Head of caudate nucleus (tissue), 42 donors: ENCODE data around the gene DOCK2.

Experiments
- DNase-seq, 42 donors: peaks; one replicate each; pipeline versions ENCODE4 v3.0.0 to v3.0.0-alpha.2; 2020 to 2021; ENCODE audit warnings: mixed read lengths in 7 of 42
- intact Hi-C: fragments of 100-400 bp; cut with DNase I; formaldehyde crosslinking; loops from one replicate; pipeline ENCODE4 v1.15.0; 2022

Gene DOCK2

DNA sequence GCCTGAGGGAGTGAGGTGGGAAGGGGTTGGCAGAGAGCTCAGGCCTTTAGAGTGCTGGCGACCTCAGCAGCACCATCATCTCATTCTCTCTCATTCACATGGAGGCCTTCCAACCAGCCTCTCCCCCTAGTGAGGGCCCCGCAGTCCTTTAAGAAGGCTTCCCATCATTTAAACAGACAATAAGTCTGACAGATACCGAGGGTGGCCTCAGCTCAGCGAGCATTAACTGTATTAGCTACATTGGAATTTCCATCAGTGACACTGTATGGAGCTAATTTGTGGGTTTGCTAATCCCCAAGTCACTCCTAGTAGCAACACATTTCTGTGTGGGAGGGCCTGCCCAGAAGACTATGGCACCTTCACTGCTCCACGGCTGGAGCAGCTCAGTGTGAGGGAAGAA is 267.4 kb downstream of the DOCK2 start:
- no peak for DNase-seq
- intact Hi-C loops: no loop called here

- DNase-seq: peak in 8 of 42 donors; percentile 12 to 68 (median 38)
- intact Hi-C loops: no loop called here
Measured at GRCh38 chr5:169905017-169905416, 267.9 kb downstream of the DOCK2 start.

- DNase-seq: no peak
- intact Hi-C loops: no loop called here
Measured at GRCh38 chr5:169906745-169907649, 269.9 kb downstream of the DOCK2 start.

GRCh38 chr5:169908864-169909263 is 271.8 kb downstream of the DOCK2 start:
- intact Hi-C loops: no loop called here
- DNase-seq: no peak

DNA sequence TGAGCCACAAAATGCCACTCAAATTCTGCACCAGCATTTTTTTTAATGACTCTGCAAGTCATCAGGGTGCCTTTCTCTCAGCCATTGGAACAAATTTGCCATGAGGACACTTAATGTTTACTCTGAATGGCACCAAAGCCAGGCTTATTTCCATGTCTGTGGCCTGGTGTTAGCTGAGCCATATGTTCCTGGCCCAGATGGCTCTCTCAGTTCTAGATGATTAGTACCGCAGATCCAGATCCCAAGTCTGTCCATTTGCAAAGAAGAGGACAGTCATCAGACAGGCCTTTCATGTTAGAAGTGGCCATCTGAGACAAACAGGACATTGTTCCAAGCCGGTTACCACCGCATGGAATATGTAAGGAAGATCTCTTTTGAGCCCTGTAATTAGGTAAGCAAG is 272.9 kb downstream of the DOCK2 start:
- peak in 10 of 42 donors; percentile 16 to 61 (median 26) for DNase-seq
- intact Hi-C loops: no loop called here

DNA sequence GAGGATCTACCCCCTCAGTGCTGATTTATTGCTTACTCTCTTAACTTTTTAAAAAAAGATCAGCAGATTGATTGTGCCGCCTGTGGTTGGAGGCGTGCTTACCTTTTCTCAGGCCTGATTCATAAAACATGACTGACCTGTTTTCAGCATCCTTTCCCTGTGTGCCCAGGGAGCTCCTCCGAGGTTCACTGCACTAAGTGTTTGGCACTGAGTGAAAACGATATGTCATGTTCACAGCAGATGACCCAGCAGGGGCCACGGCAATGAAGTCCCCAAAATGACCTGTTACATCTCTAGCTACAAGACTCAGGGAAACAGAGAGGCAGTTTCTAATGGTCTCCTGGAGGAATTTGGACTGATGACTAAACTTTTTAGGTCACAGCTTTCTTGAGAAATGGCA is 273.3 kb downstream of the DOCK2 start:
- no peak for DNase-seq
- intact Hi-C loops: no loop called here

DNA sequence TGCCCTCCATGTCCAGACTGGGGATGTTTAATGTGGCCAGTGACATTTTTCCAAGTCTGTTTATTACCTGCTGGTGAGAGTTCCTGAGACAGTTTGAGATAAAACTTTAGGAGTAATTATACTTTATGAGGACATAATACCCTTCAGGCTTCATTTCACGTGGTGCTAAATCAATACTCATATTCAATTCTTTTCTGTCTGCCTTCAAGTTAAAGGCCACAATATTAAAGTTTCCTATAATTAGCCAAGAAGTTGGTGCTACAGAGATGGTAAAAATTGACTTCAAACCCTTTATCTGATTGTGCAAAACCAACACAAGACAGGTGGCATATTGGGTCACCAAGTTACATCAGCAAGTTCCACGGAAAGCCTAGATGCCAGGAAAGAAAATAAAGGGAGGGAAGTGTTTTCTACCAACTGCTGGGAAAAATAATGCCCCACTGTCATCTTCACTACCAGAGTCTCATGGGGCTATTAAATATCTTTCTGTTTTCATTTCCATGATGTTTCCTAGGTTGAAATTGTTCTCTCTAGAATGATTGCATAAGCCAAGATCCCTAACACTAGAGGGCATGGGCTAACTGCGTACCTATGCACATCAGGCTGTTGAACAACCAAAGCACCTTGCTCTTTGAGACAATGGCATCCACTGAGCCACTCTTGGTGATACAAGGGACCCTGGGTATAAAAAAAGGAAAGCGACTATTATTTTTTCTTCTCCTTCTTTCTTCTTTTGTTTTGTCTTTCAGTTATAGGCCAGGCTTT is 274.6 kb downstream of the DOCK2 start:
- intact Hi-C loops: no loop called here
- no peak for DNase-seq

- no peak for DNase-seq
- intact Hi-C loops: no loop called here
Measured at GRCh38 chr5:169913479-169913878, 276.4 kb downstream of the DOCK2 start.

GRCh38 chr5:169914766-169915165 is 277.7 kb downstream of the DOCK2 start:
- DNase-seq: peak; percentile 17 to 92 (median 74)
- intact Hi-C loops: no loop called here

DNA sequence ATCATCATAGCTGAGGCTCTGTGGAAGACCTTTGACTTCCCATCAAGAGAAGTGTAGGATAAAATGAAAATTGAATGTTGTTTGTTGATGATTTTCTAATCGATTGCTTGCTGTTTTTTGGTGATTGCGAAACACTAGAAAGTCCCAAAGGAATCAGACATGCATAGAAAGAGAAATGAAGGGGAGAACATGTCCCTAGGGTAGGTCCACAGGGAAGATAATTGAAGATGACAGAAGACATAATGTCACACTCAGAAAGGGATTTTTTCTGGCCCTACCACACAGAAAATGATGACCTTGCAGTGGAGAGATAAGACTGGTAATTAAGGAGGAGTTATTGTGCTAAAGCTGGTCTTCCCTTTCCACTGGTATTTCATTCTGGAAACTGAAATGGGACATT is 280.4 kb downstream of the DOCK2 start:
- intact Hi-C loops: no loop called here
- DNase-seq: no peak

- intact Hi-C loops: no loop called here
- no peak for DNase-seq
Measured at GRCh38 chr5:169918228-169918627, 281.2 kb downstream of the DOCK2 start.

DNA sequence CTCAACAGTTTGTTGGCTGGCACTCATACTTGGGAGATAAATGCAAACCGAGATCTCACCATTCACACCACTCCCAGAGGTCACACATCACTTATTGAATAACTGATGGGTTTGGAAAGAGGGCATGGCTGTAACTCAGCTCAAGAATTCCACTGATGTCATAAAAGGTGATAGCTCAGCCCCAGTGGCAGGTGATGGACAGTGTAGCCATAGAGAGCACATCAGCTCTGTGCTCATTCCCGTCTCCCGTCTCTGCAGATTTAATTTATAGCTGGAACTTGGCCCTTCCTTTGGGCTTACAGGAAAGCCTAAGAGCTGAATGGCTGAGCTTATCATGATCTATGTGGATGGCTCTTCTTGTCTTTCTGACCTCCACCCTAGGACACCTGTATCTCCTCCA is 283.4 kb downstream of the DOCK2 start:
- DNase-seq: no peak
- intact Hi-C loops: no loop called here

DNA sequence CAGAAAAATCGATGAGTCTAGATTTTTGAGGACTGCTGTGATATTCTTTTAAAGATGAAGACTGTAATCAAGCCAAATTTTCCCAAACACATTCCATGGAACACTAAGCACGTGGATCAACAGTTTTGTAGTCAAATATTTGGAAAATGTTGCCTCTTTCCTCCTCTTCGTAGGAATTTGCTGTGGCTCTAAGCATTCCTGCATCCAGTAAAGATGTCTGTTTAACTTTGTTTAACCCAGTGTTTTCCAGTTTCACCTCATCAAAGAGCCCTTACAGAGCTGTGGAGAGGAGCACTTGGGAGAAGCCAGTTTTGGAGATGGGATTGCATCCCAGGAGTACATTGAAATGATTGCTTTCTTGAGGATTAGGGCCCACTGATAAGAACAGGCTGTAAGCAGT is 284.3 kb downstream of the DOCK2 start:
- DNase-seq: no peak
- intact Hi-C loops: no loop called here

DNA sequence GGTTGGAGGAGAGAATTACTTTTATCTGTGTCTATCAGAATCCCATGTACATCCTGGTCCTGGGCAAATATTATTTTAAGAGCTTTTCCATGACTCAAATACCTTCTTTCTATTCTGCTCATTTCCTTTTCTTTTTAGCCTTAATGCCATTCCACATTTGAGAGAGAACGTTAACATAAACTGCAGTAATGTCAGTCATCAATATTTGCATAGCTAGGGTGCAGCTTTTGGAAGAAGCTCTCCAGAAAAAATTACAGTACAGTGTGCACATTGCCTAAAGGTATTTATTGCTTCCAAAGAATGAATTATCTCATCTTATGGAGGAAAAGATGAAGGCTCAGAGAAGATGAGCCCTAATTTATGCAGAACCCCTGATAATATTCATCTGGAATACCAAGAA is 284.9 kb downstream of the DOCK2 start:
- no peak for DNase-seq
- intact Hi-C loops: no loop called here

DNA sequence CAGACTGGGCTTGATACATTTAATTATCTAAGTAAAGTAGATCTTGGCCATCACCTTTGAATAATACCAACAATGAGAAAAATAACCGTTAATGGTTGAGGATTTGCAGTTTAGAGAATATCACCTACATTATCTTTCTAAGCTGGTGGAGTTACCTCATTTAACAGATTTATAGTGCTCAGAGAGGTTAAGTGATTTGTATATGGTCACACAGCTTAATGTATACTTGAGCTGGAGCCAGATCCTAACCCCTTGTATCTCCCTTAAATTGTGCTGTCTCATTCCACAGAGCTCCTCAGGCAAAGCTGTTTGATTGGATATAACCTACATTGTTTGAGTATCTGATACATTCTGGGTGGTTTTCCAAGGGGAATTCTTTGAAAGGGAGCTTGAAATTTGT is 285.4 kb downstream of the DOCK2 start:
- intact Hi-C loops: no loop called here
- DNase-seq: no peak

- intact Hi-C loops: no loop called here
- no peak for DNase-seq
Measured at GRCh38 chr5:169923988-169924387, 286.9 kb downstream of the DOCK2 start.

- no peak for DNase-seq
- intact Hi-C loops: no loop called here
Measured at GRCh38 chr5:169933127-169933526, 296.1 kb downstream of the DOCK2 start.

DNA sequence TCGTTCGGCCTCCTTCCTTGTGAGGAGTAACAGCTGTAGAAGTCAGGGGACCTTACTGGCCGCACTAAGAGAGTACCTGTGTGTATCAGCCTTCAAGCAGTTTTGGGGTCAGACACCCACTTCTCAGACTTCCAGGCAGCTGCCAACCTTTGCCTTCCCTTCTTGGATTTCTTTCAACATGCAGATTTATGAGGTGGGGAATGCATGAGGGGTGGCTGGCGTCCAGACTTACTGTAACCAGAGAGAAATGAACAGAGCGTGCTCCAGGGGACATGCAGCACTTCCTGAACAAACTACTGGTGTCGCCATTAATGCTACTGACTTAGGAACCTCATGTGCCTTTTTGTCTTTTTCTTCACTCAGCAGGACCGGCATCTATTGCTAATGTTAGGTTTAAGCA is 296.5 kb downstream of the DOCK2 start:
- intact Hi-C loops: no loop called here
- DNase-seq: no peak

- DNase-seq: no peak
- intact Hi-C loops: no loop called here
Measured at GRCh38 chr5:169934990-169935389, 297.9 kb downstream of the DOCK2 start.

GRCh38 chr5:169935762-169936161 is 298.7 kb downstream of the DOCK2 start:
- intact Hi-C loops: no loop called here
- no peak for DNase-seq

GRCh38 chr5:169938439-169938838 is 301.4 kb downstream of the DOCK2 start:
- intact Hi-C loops: no loop called here
- no peak for DNase-seq
